GM12878 (cell line): Measurements from ENCODE around the gene BANP. TPM values are rescaled to one million over a fixed set of nuclear protein-coding genes. Genes with fewer than 3 reads are reported as not detected.

Experiments
- ATAC-seq: fragments of 200-7000 bp; cut with Tn5 transposase; 3 replicates; pipeline ENCODE4 v1.9.1; 2020; ENCODE audit warnings: mild to moderate bottlenecking, moderate library complexity
- BruUV-seq: library from RNA; stranded (reverse); fragments of 400-500 nt; replicated peaks from 2 replicates; lab custom pipeline; 2021; lab: Mats Ljungman, UMichigan
- CTCF ChIA-PET: fragments of 300-600 bp; sonication (Branson Sonifier 250); formaldehyde crosslinking; extraction: SDS; loops from one replicate; lab custom pipeline; 2021; ENCODE audit warnings: inconsistent platforms; lab: Yijun Ruan, JAX
- POLR2A ChIA-PET: fragments of 350-600 bp; formaldehyde crosslinking; extraction: SDS; loops from one replicate; lab custom pipeline; 2021; ENCODE audit warnings: inconsistent platforms; lab: Charles Lee
- RAD21 ChIA-PET: fragments of 300-600 bp; sonication (Branson Sonifier 250); formaldehyde crosslinking; loops from one replicate; lab custom pipeline; 2023; ENCODE audit warnings: antibody characterized with exemption; ENCODE audit not compliant: unreplicated experiment; lab: Charles Lee
- SMC1A ChIA-PET: fragments of 300-600 bp; sonication (Branson Sonifier 250); formaldehyde crosslinking; loops from one replicate; lab custom pipeline; 2023; ENCODE audit not compliant: unreplicated experiment, uncharacterized antibody; lab: Charles Lee
- DNase-seq: peaks from one replicate; pipeline ENCODE4 v3.0.0-alpha.2; 2011; ENCODE audit warnings: low read depth, low spot score
- FAIRE-seq: peaks from 3 replicates; lab custom pipeline; 2011; peaks lifted over from hg19 to GRCh38; lab: Jason Lieb, UNC
- H2AFZ ChIP-seq: 2 replicates; pipeline ENCODE4 v1.6.0; 2011; ENCODE audit warnings: low read depth, low read length, control low read depth; ENCODE audit not compliant: control insufficient read depth
- H3K27ac ChIP-seq: 2 replicates; pipeline ENCODE4 v1.5.1; 2011; ENCODE audit warnings: control low read depth; ENCODE audit not compliant: control insufficient read depth, insufficient read depth
- H3K27me3 ChIP-seq, 2 experiments: replicated peaks in 1 of 2; 2 replicates each; pipeline versions ENCODE4 v1.6.0 to v1.6.1; 2011; ENCODE audit warnings: low read length in 1 of 2; ENCODE audit not compliant: control insufficient read depth in 2 of 2, insufficient read depth in 2 of 2
- H3K36me3 ChIP-seq, 2 experiments: 2 replicates each; pipeline ENCODE4 v1.5.1; 2011; ENCODE audit warnings: low read length in 1 of 2; ENCODE audit not compliant: control insufficient read depth in 2 of 2, insufficient read depth in 2 of 2
- H3K4me1 ChIP-seq: 2 replicates; pipeline ENCODE4 v1.6.1; 2011; ENCODE audit warnings: mild to moderate bottlenecking, low read length, moderate library complexity, mixed read lengths; ENCODE audit not compliant: control insufficient read depth, insufficient read depth
- H3K4me2 ChIP-seq: 2 replicates; pipeline ENCODE4 v1.6.0; 2011; ENCODE audit warnings: control low read depth; ENCODE audit not compliant: control insufficient read depth, insufficient read depth
- H3K4me3 ChIP-seq: fragments of 200-600 bp; sonication (generic); 2 replicates; pipeline ENCODE4 v1.5.1; 2016
- H3K79me2 ChIP-seq: 2 replicates; pipeline ENCODE4 v1.6.0; 2011; ENCODE audit warnings: low read length; ENCODE audit not compliant: control insufficient read depth, insufficient read depth
- H3K9ac ChIP-seq: 2 replicates; pipeline ENCODE4 v1.8.0; 2011; ENCODE audit warnings: low read length, control low read depth, mixed read lengths; ENCODE audit not compliant: control insufficient read depth, insufficient read depth
- H3K9me3 ChIP-seq: replicated peaks from 3 replicates; pipeline ENCODE4 v1.5.1; 2011; ENCODE audit warnings: mild to moderate bottlenecking, low read length; ENCODE audit not compliant: control insufficient read depth, insufficient read depth
- H4K20me1 ChIP-seq: 2 replicates; pipeline ENCODE4 v1.6.0; 2011; ENCODE audit not compliant: control insufficient read depth, insufficient read depth
- ASH2L ChIP-seq: fragments of 300-600, 200-600 bp; sonication (generic); IDR thresholded peaks from 2 replicates; pipeline ENCODE4 v1.6.1; 2017; ENCODE audit warnings: low read depth, mild to moderate bottlenecking, borderline replicate concordance
- CEBPB ChIP-seq, 2 experiments: fragments of 150-350 bp in 1 of 2; IDR thresholded peaks; 2 replicates each; pipeline ENCODE4 v1.6.1; 2012 to 2014; ENCODE audit warnings: low read depth in 2 of 2, low read length in 2 of 2, borderline replicate concordance in 1 of 2, inconsistent platforms in 1 of 2
- CHD1 ChIP-seq: IDR thresholded peaks from 2 replicates; pipeline ENCODE4 v1.6.1; 2012; ENCODE audit warnings: low read depth, low read length, improper control_type of control experiment
- EED ChIP-seq: sonication (generic); IDR thresholded peaks from 2 replicates; pipeline ENCODE4 v1.6.1; 2016; ENCODE audit warnings: antibody characterized with exemption, low read depth
- FOS ChIP-seq: IDR thresholded peaks from 3 replicates; pipeline ENCODE4 v1.6.1; 2011; ENCODE audit warnings: borderline replicate concordance; ENCODE audit not compliant: insufficient read length; ENCODE audit errors: extremely low read depth
- FOXM1 ChIP-seq: IDR thresholded peaks from 2 replicates; pipeline ENCODE4 v1.6.1; 2012; ENCODE audit warnings: low read depth, mild to moderate bottlenecking, inconsistent platforms, low read length, moderate library complexity
- HCFC1 ChIP-seq: fragments of 150-350 bp; IDR thresholded peaks from 2 replicates; pipeline ENCODE4 v1.6.1; 2014; ENCODE audit warnings: low read length
- IKZF2 ChIP-seq, 2 experiments: fragments of 450-650 bp; IDR thresholded peaks; 2 replicates each; pipeline ENCODE4 v1.6.1; 2017; ENCODE audit warnings: mild to moderate bottlenecking in 2 of 2, moderate library complexity in 2 of 2
- MTA2 ChIP-seq: fragments of 450-650 bp; IDR thresholded peaks from 2 replicates; pipeline ENCODE4 v1.6.1; 2016; ENCODE audit warnings: low read depth, mild to moderate bottlenecking, moderate library complexity
- SKIL ChIP-seq: fragments of 450-650 bp; IDR thresholded peaks from 2 replicates; pipeline ENCODE4 v1.6.1; 2017; ENCODE audit warnings: mild to moderate bottlenecking, low read depth, inconsistent platforms; ENCODE audit not compliant: poor library complexity, severe bottlenecking
- SMAD5 ChIP-seq: IDR thresholded peaks from 2 replicates; pipeline ENCODE4 v1.6.1; 2016; ENCODE audit warnings: antibody characterized with exemption, low read depth
- TAF1 ChIP-seq: IDR thresholded peaks from 2 replicates; pipeline ENCODE4 v1.6.1; 2011; ENCODE audit warnings: mild to moderate bottlenecking, low read depth, low read length, borderline replicate concordance
- WRNIP1 ChIP-seq: IDR thresholded peaks from 2 replicates; pipeline ENCODE4 v1.6.1; 2011; ENCODE audit warnings: low read depth, low read length, improper control_type of control experiment, borderline replicate concordance
- ZNF217 ChIP-seq: fragments of 450-650 bp; IDR thresholded peaks from 2 replicates; pipeline ENCODE4 v1.6.1; 2017; ENCODE audit warnings: antibody characterized with exemption, mild to moderate bottlenecking
- ZZZ3 ChIP-seq: IDR thresholded peaks from 2 replicates; pipeline ENCODE4 v1.6.1; 2011; ENCODE audit warnings: low read depth; ENCODE audit not compliant: control insufficient read depth, insufficient read length
- WGBS: methylation state at CpG from one replicate; pipeline ENCODE4 v1.1.6; 2016; ENCODE audit warnings: low lambda C conversion rate; ENCODE audit not compliant: insufficient replicate concordance, insufficient coverage; ENCODE audit errors: missing lambda C conversion rate; 5-methylcytosine and 5-hydroxymethylcytosine counted together
- in situ Hi-C: fragments of 300-500 bp; cut with MboI; formaldehyde crosslinking; loops from 9 replicates; pipeline ENCODE4 v1.14.3; 2018; ENCODE audit warnings: mixed read lengths
- intact Hi-C: fragments of 100-400 bp; cut with micrococcal nuclease; formaldehyde crosslinking; loops from one replicate; pipeline ENCODE4 v1.14.2; 2022; ENCODE audit not compliant: unreplicated experiment
- polyA plus RNA-seq, 11 experiments: library from polyadenylated mRNA; depleted of rRNA in 4 of 11; unstranded in 6 of 11; stranded (reverse) in 5 of 11; fragments of >200 nt; fragmentation: Nextera tagmentation in 4 of 11; fragmentation: Illumina TruSeq in 1 of 11; extraction: Ambion mirVana in 4 of 11; extraction: Trizol in 1 of 11; gene quantifications; 1 replicate in 1 of 11; 2 replicates in 10 of 11; pipeline versions ENCODE4 v1.2.1 to v1.2.3, GENCODE V29; 2011 to 2016; ENCODE audit warnings: inconsistent platforms in 2 of 11, missing spikeins in 2 of 11, low read depth in 1 of 11
- total RNA-seq, 4 experiments: library from RNA; depleted of rRNA in 3 of 4; stranded (reverse); fragments of >200 nt in 3 of 4; fragmentation: Illumina TruSeq in 1 of 4; extraction: Trizol in 1 of 4; gene quantifications; 2 replicates each; pipeline versions ENCODE4 v1.2.1 to v1.2.3, GENCODE V29; 2013 to 2021
- TF ChIP-seq, protein P1 (sequence below), 3 experiments: IDR thresholded peaks in 2 of 3; conservative IDR thresholded peaks in 1 of 3; 2 replicates each; pipeline ENCODE4 v1.5.1; 2011; ENCODE audit warnings: low read depth in 3 of 3, low read length in 3 of 3, mild to moderate bottlenecking in 3 of 3, control low read depth in 2 of 3, moderate library complexity in 2 of 3, inconsistent platforms in 1 of 3, mixed read lengths in 1 of 3; ENCODE audit not compliant: control insufficient read depth in 2 of 3, insufficient read depth in 1 of 3; ENCODE audit errors: extremely low read depth in 1 of 3

The BANP gene
- total and polyA plus RNA-seq, 10 of the 15 experiments (the other 5 are each of a cell fraction or from before 2014, with no cell fraction given): 3.9 to 21.9 (median 12.2) TPM

GRCh38 chr16:88087517-88087877 lies 136.3 kb downstream of the BANP start:
- WGBS: 79% methylated on average over 9 of the region's 16 CpGs
- POLR2A ChIA-PET: no interaction called here
- no peak for DNase-seq

GRCh38 chr16:88088161-88088581 lies 136.9 kb downstream of the BANP start:
- intact Hi-C loops: no loop called here
- Histone ChIP-seq H3K36me3 (no peaks in the 10 kb centered on the region), H3K9ac (no peak overlapping the region), H3K4me3 (no peak overlapping the region), H3K4me1 (no peaks in the 10 kb centered on the region), H3K27me3 (no peaks in the 10 kb centered on the region), H3K27ac (no peak overlapping the region), H3K4me2 (no peak overlapping the region), H2AFZ (no peak overlapping the region), H4K20me1 (no peaks in the 10 kb centered on the region), H3K79me2 (no peaks in the 10 kb centered on the region), H3K9me3 (no peaks in the 10 kb centered on the region)
- 54% methylated on average over 19 of the region's 20 CpGs for WGBS
- FAIRE-seq (no peak), ATAC-seq (no peak), DNase-seq (no peak)
- ChIA-PET RAD21 (no interaction called here), POLR2A (no interaction called here), SMC1A (no interaction called here), CTCF (no interaction called here)
- in situ Hi-C loops: no loop called here
- no TSS peak for BruUV-seq
- TF ChIP-seq ZNF217 (no peak), FOXM1 (no peak), SMAD5 (no peak), EED (no peak), CHD1 (no peak), CEBPB (IDR thresholded peaks at IDR 0.05; ENCODE audit: borderline replicate concordance in 1 of 2, low read depth in 2 of 2, low read length in 2 of 2) (no peak), IKZF2 (IDR thresholded peaks at IDR 0.05) (no peak), TAF1 (no peak), SKIL (no peak), MTA2 (no peak), FOS (no peak), WRNIP1 (no peak), HCFC1 (no peak), ZZZ3 (no peak)
- TF ChIP-seq, protein P1, sequence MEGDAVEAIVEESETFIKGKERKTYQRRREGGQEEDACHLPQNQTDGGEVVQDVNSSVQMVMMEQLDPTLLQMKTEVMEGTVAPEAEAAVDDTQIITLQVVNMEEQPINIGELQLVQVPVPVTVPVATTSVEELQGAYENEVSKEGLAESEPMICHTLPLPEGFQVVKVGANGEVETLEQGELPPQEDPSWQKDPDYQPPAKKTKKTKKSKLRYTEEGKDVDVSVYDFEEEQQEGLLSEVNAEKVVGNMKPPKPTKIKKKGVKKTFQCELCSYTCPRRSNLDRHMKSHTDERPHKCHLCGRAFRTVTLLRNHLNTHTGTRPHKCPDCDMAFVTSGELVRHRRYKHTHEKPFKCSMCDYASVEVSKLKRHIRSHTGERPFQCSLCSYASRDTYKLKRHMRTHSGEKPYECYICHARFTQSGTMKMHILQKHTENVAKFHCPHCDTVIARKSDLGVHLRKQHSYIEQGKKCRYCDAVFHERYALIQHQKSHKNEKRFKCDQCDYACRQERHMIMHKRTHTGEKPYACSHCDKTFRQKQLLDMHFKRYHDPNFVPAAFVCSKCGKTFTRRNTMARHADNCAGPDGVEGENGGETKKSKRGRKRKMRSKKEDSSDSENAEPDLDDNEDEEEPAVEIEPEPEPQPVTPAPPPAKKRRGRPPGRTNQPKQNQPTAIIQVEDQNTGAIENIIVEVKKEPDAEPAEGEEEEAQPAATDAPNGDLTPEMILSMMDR (IDR thresholded peaks at IDR 0.05 in 2 of 3, conservative IDR thresholded peaks at IDR 0.05 in 1 of 3; ENCODE audit: control insufficient read depth in 2 of 3, extremely low read depth in 1 of 3, insufficient read depth in 1 of 3, low read depth in 3 of 3, low read length in 3 of 3): no peak

More at GRCh38 chr16:88087517-88087877, 136.3 kb downstream of the BANP start:
- Histone ChIP-seq H3K4me2 (no peak overlapping the region), H3K79me2 (no peaks in the 10 kb centered on the region), H3K27ac (no peak overlapping the region), H3K9ac (no peak overlapping the region), H4K20me1 (no peaks in the 10 kb centered on the region), H3K4me1 (no peaks in the 10 kb centered on the region), H3K27me3 (no peaks in the 10 kb centered on the region), H3K36me3 (no peaks in the 10 kb centered on the region), H3K4me3 (no peak overlapping the region), H2AFZ (no peak overlapping the region), H3K9me3 (no peaks in the 10 kb centered on the region)
- TF ChIP-seq ASH2L: no peak
- FAIRE-seq (no peak), ATAC-seq (no peak)
- intact Hi-C loops: no loop called here
- RAD21 ChIA-PET: no interaction called here
- BruUV-seq: no TSS peak
- SMC1A ChIA-PET: no interaction called here
- CTCF ChIA-PET: no interaction called here
- in situ Hi-C loops: no loop called here
